ENCODE data around the gene ATP6V1B1.

GRCh38 chr2:70959851-70960832 is 24.4 kb downstream of the ATP6V1B1 start:
- TF ChIP-seq CTCF (IDR thresholded peaks at IDR 0.05; ENCODE audit: low read depth, low read length, poor library complexity, severe bottlenecking) (peak; percentile 77), EZH2phosphoT487 (IDR thresholded peaks at IDR 0.05; ENCODE audit: borderline replicate concordance, low read length) (no peak)

All from DOHH2 (cell line).